Measurements from ENCODE around the gene RNF113A.

The RNF113A gene

GRCh38 chrX:119916310-119916709 lies 44.8 kb upstream of the RNF113A start:
- no peak for TF ChIP-seq EP300 (IDR thresholded peaks at IDR 0.05; ENCODE audit: borderline replicate concordance)
- TF ChIP-seq, protein P1, sequence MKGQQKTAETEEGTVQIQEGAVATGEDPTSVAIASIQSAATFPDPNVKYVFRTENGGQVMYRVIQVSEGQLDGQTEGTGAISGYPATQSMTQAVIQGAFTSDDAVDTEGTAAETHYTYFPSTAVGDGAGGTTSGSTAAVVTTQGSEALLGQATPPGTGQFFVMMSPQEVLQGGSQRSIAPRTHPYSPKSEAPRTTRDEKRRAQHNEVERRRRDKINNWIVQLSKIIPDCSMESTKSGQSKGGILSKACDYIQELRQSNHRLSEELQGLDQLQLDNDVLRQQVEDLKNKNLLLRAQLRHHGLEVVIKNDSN (IDR thresholded peaks at IDR 0.05) = no peak
- no peak for TF ChIP-seq ZBTB7A (IDR thresholded peaks at IDR 0.05; ENCODE audit: low read depth)
- TF ChIP-seq, protein P2, sequence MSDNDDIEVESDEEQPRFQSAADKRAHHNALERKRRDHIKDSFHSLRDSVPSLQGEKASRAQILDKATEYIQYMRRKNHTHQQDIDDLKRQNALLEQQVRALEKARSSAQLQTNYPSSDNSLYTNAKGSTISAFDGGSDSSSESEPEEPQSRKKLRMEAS (IDR thresholded peaks at IDR 0.05) = no peak
- TF ChIP-seq TCF12 (IDR thresholded peaks at IDR 0.05; ENCODE audit: low read depth) = no peak
- no peak for TF ChIP-seq NFIC (IDR thresholded peaks at IDR 0.05)
- no peak for TF ChIP-seq FOXM1 (IDR thresholded peaks at IDR 0.05; ENCODE audit: borderline replicate concordance, low read depth)
- no peak for TF ChIP-seq YY1 (IDR thresholded peaks at IDR 0.05; ENCODE audit: low read depth)
- TF ChIP-seq CREB1 (IDR thresholded peaks at IDR 0.05; ENCODE audit: low read depth) = no peak
- TF ChIP-seq EGR1 (IDR thresholded peaks at IDR 0.05) = no peak
- TF ChIP-seq CEBPB (IDR thresholded peaks at IDR 0.05) = no peak

- no peak for TF ChIP-seq ZBTB7A (IDR thresholded peaks at IDR 0.05; ENCODE audit: low read depth)
- TF ChIP-seq TCF12 (IDR thresholded peaks at IDR 0.05; ENCODE audit: low read depth) = no peak
- no peak for TF ChIP-seq CREB1 (IDR thresholded peaks at IDR 0.05; ENCODE audit: low read depth)
- TF ChIP-seq FOXM1 (IDR thresholded peaks at IDR 0.05; ENCODE audit: borderline replicate concordance, low read depth) = no peak
- no peak for TF ChIP-seq EP300 (IDR thresholded peaks at IDR 0.05; ENCODE audit: borderline replicate concordance)
- no peak for TF ChIP-seq NFIC (IDR thresholded peaks at IDR 0.05)
- no peak for TF ChIP-seq TEAD4 (IDR thresholded peaks at IDR 0.05)
- TF ChIP-seq CEBPB (IDR thresholded peaks at IDR 0.05) = no peak
These were observed 29.4 kb upstream of the RNF113A start for GRCh38 chrX:119900976-119901375.

DNA sequence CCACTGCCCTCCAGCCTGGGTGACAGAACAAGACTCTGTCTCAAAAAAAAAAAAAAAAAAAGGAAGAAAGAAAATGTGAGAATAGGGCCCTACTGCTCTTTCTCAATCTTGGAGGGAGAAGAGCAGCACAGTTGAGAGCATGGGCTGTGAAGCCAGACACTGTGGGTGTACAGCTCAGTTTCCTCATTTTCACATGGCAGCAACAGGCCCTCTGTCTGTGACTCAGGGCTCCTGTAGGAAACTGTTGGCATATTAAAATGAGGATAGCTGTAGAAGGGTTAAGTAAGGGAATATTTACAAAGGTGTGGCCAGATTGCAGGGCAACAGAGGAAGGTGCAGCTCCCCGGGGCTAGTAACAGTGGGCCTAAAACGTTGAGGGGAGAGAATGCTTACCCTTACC lies 27.6 kb upstream of the RNF113A start:
- TF ChIP-seq TCF12 (IDR thresholded peaks at IDR 0.05; ENCODE audit: low read depth) (no peak), TAF1 (IDR thresholded peaks at IDR 0.05; ENCODE audit: low read depth) (no peak), EGR1 (IDR thresholded peaks at IDR 0.05) (no peak), REST (IDR thresholded peaks at IDR 0.05; ENCODE audit: low read depth) (no peak), NFIC (IDR thresholded peaks at IDR 0.05) (no peak), CEBPB (IDR thresholded peaks at IDR 0.05) (no peak), CREB1 (IDR thresholded peaks at IDR 0.05; ENCODE audit: low read depth) (no peak), TEAD4 (IDR thresholded peaks at IDR 0.05) (no peak), YY1 (IDR thresholded peaks at IDR 0.05; ENCODE audit: low read depth) (no peak), ZBTB7A (IDR thresholded peaks at IDR 0.05; ENCODE audit: low read depth) (no peak), RAD21 (IDR thresholded peaks at IDR 0.05; ENCODE audit: low read depth) (no peak)
- TF ChIP-seq, protein P2 (IDR thresholded peaks at IDR 0.05) = no peak
- TF ChIP-seq, protein P1 (IDR thresholded peaks at IDR 0.05) = no peak

GRCh38 chrX:119895843-119896326 lies 24.4 kb upstream of the RNF113A start, which contains the start of gene AKAP14:
TSS of gene AKAP14 (plus strand) at chrX:119895893. CDS start at chrX:119903224, 7,331 bp downstream.
- TF ChIP-seq TCF12 (IDR thresholded peaks at IDR 0.05; ENCODE audit: low read depth) = no peak
- no peak for TF ChIP-seq FOXM1 (IDR thresholded peaks at IDR 0.05; ENCODE audit: borderline replicate concordance, low read depth)
- TF ChIP-seq, protein P2 (IDR thresholded peaks at IDR 0.05) = no peak
- no peak for TF ChIP-seq CEBPB (IDR thresholded peaks at IDR 0.05)
- TF ChIP-seq CREB1 (IDR thresholded peaks at IDR 0.05; ENCODE audit: low read depth) = no peak
- no peak for TF ChIP-seq EP300 (IDR thresholded peaks at IDR 0.05; ENCODE audit: borderline replicate concordance)
- no peak for TF ChIP-seq RAD21 (IDR thresholded peaks at IDR 0.05; ENCODE audit: low read depth)
- no peak for TF ChIP-seq ZBTB7A (IDR thresholded peaks at IDR 0.05; ENCODE audit: low read depth)
- no peak for TF ChIP-seq YY1 (IDR thresholded peaks at IDR 0.05; ENCODE audit: low read depth)
- TF ChIP-seq EGR1 (IDR thresholded peaks at IDR 0.05) = no peak
- no peak for TF ChIP-seq NFIC (IDR thresholded peaks at IDR 0.05)
- no peak for TF ChIP-seq TAF1 (IDR thresholded peaks at IDR 0.05; ENCODE audit: low read depth)
- TF ChIP-seq REST (IDR thresholded peaks at IDR 0.05; ENCODE audit: low read depth) = no peak
- TF ChIP-seq, protein P1 (IDR thresholded peaks at IDR 0.05) = no peak
- TF ChIP-seq TEAD4 (IDR thresholded peaks at IDR 0.05) = no peak

Data from Ishikawa (cell line).